ENCODE measurements around the gene ZFP69B. TPM values are rescaled to one million over a fixed set of nuclear protein-coding genes. Genes with fewer than 3 reads are reported as not detected.

ZFP69B gene
- total RNA-seq, 1 donor from 2014 or later: 4.0 TPM

- Mint-ChIP-seq H3K9me3 (ENCODE audit: unreplicated experiment) (peaks cover 20% of the 10 kb centered on the region), H3K27me3 (ENCODE audit: unreplicated experiment) (peaks cover 6% of the 10 kb centered on the region), H3K36me3 (ENCODE audit: low read depth, unreplicated experiment) (peaks cover 31% of the 10 kb centered on the region), H3K4me1 (ENCODE audit: unreplicated experiment) (peaks cover 11% of the 10 kb centered on the region), H3K27ac (ENCODE audit: unreplicated experiment) (no peak overlapping the region), H3K4me3 (ENCODE audit: unreplicated experiment) (no peak overlapping the region)
- no peak for TF ChIP-seq CTCF (IDR thresholded peaks at IDR 0.05; ENCODE audit: unreplicated experiment)
- no peak for DNase-seq (ENCODE audit: low spot score)
Observed at GRCh38 chr1:40475268-40475667, 25.0 kb downstream of the ZFP69B start.

DNA sequence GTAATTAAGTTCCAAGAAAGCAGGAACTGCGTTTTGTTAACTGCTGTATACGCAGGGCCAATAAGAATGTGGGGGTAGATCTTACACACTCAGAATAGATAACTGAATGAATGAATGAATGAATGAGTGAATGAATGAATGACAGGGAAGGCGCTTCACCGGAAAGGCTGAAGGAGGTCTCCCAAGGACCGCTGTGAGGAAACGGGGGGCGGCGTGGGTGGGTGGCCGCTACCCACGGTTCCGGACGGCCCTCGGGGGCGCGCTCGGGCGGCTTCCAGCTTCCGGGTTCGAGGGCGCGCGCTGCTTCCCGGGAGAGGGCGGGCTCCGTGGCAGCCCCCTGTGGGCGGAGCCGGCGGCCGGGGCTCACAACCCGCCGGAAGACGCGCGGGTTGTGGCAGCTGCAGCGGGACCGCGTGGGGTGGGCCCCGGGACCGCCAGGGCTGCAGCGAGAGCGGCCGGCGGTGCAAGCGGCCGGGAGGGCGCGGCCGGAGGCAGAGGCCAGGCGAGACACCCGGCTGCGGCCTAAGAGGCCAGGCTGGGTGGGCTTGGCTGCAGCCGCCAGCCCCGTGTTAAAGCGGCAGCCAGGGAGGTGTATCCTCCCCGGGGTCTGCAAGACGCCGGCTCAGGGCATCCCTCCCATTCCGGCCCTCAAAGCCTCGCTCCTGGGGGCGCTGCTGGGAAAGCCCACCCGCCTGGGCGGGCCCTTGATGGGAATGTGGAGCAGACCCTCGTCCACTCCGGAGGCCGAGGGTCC lies 26.8 kb downstream of the ZFP69B start, which contains the start of gene ZFP69:
Gene ZFP69, plus strand, starts transcription at position 367 of the 754 bp plus-strand sequence. CDS start 2,072 bp downstream, outside the sequence.
- H3K27me3 Mint-ChIP-seq (ENCODE audit: unreplicated experiment): peaks cover 6% of the 10 kb centered on the region

DNA sequence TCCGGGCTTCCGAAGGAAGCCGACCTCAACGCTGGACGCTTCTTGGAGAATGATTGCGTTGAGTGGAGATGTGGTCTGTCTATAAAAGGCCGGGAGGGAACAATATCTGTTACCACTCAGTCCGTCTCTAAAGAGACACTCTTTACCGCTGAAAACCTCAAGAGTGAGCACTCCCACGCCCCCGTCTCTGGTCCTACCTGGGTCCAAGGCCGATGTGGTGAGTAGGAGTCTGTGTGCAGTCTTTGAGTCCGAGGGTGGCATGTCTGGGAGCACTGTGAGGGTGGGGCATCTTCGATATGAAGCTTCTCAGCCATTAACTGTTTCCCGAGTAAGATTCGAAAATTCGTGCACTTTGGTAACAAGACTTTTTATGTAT lies 27.4 kb downstream of the ZFP69B start:
- peaks cover 13% of the 10 kb centered on the region for H3K9me3 Mint-ChIP-seq (ENCODE audit: unreplicated experiment)
- peak overlapping the region; percentile 89 for H3K4me3 Mint-ChIP-seq (ENCODE audit: unreplicated experiment)
- peaks cover 6% of the 10 kb centered on the region for H3K27me3 Mint-ChIP-seq (ENCODE audit: unreplicated experiment)
- TF ChIP-seq CTCF (IDR thresholded peaks at IDR 0.05; ENCODE audit: unreplicated experiment): no peak
- H3K4me1 Mint-ChIP-seq (ENCODE audit: unreplicated experiment): peaks cover 11% of the 10 kb centered on the region
- H3K27ac Mint-ChIP-seq (ENCODE audit: unreplicated experiment): peak overlapping the region; percentile 30
- peaks cover 24% of the 10 kb centered on the region for H3K36me3 Mint-ChIP-seq (ENCODE audit: low read depth, unreplicated experiment)
- no peak for DNase-seq (ENCODE audit: low spot score)

More for the DNA sequence above, 26.8 kb downstream of the ZFP69B start, which contains the start of gene ZFP69:
- Mint-ChIP-seq H3K36me3 (ENCODE audit: low read depth, unreplicated experiment) (peaks cover 24% of the 10 kb centered on the region), H3K4me1 (ENCODE audit: unreplicated experiment) (peaks cover 11% of the 10 kb centered on the region), H3K4me3 (ENCODE audit: unreplicated experiment) (peak within 1 kb of the TSS; percentile 95), H3K27ac (ENCODE audit: unreplicated experiment) (peak within 1 kb of the TSS; percentile 30), H3K9me3 (ENCODE audit: unreplicated experiment) (peaks cover 15% of the 10 kb centered on the region)
- DNase-seq (ENCODE audit: low spot score): peak; percentile 69
- TF ChIP-seq CTCF (IDR thresholded peaks at IDR 0.05; ENCODE audit: unreplicated experiment): no peak

DNA sequence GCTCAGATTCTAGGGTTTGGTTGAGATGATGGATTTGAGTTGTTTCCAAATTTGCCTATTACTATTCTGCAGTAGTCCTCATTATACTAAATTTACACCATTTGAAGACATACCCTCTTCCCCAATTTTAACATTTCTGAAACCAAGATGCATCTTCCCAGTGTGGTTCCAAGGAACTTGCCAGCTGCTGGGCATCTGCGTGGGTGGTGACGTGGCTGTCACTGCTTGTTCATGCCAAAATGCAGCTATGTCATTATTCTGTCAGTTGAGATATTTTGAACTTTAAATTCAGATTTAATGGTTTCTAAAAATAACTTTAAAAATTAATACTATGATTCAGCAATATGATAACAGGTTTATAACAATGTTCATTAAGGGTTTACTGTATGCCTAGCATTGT lies 28.0 kb downstream of the ZFP69B start:
- no peak for TF ChIP-seq CTCF (IDR thresholded peaks at IDR 0.05; ENCODE audit: unreplicated experiment)
- peaks cover 2% of the 10 kb centered on the region for H3K27me3 Mint-ChIP-seq (ENCODE audit: unreplicated experiment)
- H3K36me3 Mint-ChIP-seq (ENCODE audit: low read depth, unreplicated experiment): peaks cover 21% of the 10 kb centered on the region
- peaks cover 7% of the 10 kb centered on the region for H3K9me3 Mint-ChIP-seq (ENCODE audit: unreplicated experiment)
- H3K4me3 Mint-ChIP-seq (ENCODE audit: unreplicated experiment): peak overlapping the region; percentile 89
- H3K27ac Mint-ChIP-seq (ENCODE audit: unreplicated experiment): peak overlapping the region; percentile 38
- no peak for DNase-seq (ENCODE audit: low spot score)
- peaks cover 11% of the 10 kb centered on the region for H3K4me1 Mint-ChIP-seq (ENCODE audit: unreplicated experiment)

DNA sequence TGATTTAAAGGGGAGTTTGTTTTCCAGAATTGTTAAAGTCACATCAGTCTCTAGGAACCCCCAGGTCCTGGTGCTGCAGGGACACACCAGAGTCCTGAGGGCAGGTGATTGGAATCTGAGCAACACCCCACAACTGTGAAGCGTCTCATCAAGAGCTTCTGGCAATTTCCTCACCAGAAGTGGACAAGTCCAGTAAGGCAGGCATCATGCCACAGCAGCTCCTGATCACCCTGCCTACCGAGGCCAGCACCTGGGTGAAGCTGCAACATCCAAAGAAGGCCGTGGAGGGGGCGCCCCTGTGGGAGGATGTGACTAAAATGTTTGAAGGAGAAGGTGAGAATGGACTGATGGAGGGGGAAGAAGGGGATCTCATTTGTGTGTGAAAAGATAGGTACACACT lies 28.9 kb downstream of the ZFP69B start:
- Mint-ChIP-seq H3K27me3 (ENCODE audit: unreplicated experiment) (peaks cover 2% of the 10 kb centered on the region), H3K9me3 (ENCODE audit: unreplicated experiment) (peaks cover 7% of the 10 kb centered on the region), H3K4me1 (ENCODE audit: unreplicated experiment) (peaks cover 11% of the 10 kb centered on the region), H3K27ac (ENCODE audit: unreplicated experiment) (no peak overlapping the region), H3K36me3 (ENCODE audit: low read depth, unreplicated experiment) (peaks cover 20% of the 10 kb centered on the region), H3K4me3 (ENCODE audit: unreplicated experiment) (no peak overlapping the region)
- no peak for TF ChIP-seq CTCF (IDR thresholded peaks at IDR 0.05; ENCODE audit: unreplicated experiment)
- DNase-seq (ENCODE audit: low spot score): no peak
